Ishikawa (cell line): ENCODE results near the gene KHDC4.

Experiments
- CEBPB ChIP-seq: IDR thresholded peaks from 2 replicates; pipeline ENCODE4 v1.6.1; 2012
- CREB1 ChIP-seq: IDR thresholded peaks from 2 replicates; pipeline ENCODE4 v1.6.1; 2012; ENCODE audit warnings: low read depth
- EGR1 ChIP-seq: IDR thresholded peaks from 2 replicates; pipeline ENCODE4 v1.6.1; 2012
- EP300 ChIP-seq: IDR thresholded peaks from 2 replicates; pipeline ENCODE4 v1.6.1; 2012; ENCODE audit warnings: borderline replicate concordance
- FOXM1 ChIP-seq: IDR thresholded peaks from 2 replicates; pipeline ENCODE4 v1.6.1; 2012; ENCODE audit warnings: low read depth, borderline replicate concordance
- MAX ChIP-seq: IDR thresholded peaks from 2 replicates; pipeline ENCODE4 v1.6.1; 2012
- NFIC ChIP-seq: IDR thresholded peaks from 2 replicates; pipeline ENCODE4 v1.6.1; 2012
- RAD21 ChIP-seq: IDR thresholded peaks from 2 replicates; pipeline ENCODE4 v1.6.1; 2012; ENCODE audit warnings: low read depth
- TAF1 ChIP-seq: IDR thresholded peaks from 2 replicates; pipeline ENCODE4 v1.6.1; 2012; ENCODE audit warnings: low read depth, mild to moderate bottlenecking
- TCF12 ChIP-seq: IDR thresholded peaks from 2 replicates; pipeline ENCODE4 v1.6.1; 2012; ENCODE audit warnings: low read depth
- TEAD4 ChIP-seq: IDR thresholded peaks from 2 replicates; pipeline ENCODE4 v1.6.1; 2012
- YY1 ChIP-seq: IDR thresholded peaks from 2 replicates; pipeline ENCODE4 v1.6.1; 2012; ENCODE audit warnings: low read depth
- ZBTB7A ChIP-seq: IDR thresholded peaks from 2 replicates; pipeline ENCODE4 v1.6.1; 2012; ENCODE audit warnings: low read depth
- TF ChIP-seq, protein P1 (sequence below): IDR thresholded peaks from 2 replicates; pipeline ENCODE4 v1.6.1; 2012
- TF ChIP-seq, protein P2 (sequence below): IDR thresholded peaks from 2 replicates; pipeline ENCODE4 v1.6.1; 2012; ENCODE audit warnings: low read depth, mild to moderate bottlenecking

The KHDC4 gene

DNA sequence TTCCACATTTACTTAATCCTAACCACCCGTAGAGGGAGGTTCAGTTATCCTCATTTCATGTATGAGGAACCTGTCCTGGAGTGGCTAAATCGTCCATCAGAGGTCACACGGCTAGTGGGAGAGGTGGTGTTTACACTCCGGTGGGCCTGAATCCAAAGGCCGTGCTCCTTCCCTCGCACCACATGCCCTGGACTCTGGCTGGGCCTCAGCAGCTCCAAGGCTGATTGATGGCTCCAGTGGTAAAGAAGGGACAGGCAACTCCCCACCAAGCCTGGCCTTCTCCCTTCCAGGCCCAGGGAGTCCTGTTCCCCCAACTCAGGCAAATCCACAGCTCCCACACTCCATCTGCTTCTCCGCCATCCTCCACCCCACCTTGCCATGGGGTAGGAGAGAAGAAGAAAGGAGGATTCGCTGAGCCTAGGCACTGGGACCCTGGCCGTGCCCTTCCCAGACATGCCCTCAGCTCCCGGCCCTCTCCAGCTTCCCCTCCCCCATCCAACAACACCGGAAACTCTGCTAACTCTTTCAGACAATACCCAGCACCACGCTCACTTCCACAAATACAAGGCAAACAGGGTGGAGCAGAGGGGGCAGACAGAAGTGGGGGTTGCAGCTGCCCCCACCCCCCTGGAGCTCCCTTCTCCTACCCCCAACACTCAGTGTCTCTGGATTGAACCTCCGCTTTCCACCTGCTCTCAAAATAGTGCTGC, 33.3 kb upstream of the KHDC4 start:
- TF ChIP-seq CEBPB (no peak), FOXM1 (no peak), YY1 (no peak), EGR1 (no peak), CREB1 (no peak), MAX (no peak), TEAD4 (no peak), NFIC (no peak), RAD21 (no peak), ZBTB7A (no peak), TAF1 (no peak), EP300 (no peak)
- TF ChIP-seq, protein P1, sequence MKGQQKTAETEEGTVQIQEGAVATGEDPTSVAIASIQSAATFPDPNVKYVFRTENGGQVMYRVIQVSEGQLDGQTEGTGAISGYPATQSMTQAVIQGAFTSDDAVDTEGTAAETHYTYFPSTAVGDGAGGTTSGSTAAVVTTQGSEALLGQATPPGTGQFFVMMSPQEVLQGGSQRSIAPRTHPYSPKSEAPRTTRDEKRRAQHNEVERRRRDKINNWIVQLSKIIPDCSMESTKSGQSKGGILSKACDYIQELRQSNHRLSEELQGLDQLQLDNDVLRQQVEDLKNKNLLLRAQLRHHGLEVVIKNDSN, result no peak
- TF ChIP-seq, protein P2, sequence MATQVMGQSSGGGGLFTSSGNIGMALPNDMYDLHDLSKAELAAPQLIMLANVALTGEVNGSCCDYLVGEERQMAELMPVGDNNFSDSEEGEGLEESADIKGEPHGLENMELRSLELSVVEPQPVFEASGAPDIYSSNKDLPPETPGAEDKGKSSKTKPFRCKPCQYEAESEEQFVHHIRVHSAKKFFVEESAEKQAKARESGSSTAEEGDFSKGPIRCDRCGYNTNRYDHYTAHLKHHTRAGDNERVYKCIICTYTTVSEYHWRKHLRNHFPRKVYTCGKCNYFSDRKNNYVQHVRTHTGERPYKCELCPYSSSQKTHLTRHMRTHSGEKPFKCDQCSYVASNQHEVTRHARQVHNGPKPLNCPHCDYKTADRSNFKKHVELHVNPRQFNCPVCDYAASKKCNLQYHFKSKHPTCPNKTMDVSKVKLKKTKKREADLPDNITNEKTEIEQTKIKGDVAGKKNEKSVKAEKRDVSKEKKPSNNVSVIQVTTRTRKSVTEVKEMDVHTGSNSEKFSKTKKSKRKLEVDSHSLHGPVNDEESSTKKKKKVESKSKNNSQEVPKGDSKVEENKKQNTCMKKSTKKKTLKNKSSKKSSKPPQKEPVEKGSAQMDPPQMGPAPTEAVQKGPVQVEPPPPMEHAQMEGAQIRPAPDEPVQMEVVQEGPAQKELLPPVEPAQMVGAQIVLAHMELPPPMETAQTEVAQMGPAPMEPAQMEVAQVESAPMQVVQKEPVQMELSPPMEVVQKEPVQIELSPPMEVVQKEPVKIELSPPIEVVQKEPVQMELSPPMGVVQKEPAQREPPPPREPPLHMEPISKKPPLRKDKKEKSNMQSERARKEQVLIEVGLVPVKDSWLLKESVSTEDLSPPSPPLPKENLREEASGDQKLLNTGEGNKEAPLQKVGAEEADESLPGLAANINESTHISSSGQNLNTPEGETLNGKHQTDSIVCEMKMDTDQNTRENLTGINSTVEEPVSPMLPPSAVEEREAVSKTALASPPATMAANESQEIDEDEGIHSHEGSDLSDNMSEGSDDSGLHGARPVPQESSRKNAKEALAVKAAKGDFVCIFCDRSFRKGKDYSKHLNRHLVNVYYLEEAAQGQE, result no peak

DNA sequence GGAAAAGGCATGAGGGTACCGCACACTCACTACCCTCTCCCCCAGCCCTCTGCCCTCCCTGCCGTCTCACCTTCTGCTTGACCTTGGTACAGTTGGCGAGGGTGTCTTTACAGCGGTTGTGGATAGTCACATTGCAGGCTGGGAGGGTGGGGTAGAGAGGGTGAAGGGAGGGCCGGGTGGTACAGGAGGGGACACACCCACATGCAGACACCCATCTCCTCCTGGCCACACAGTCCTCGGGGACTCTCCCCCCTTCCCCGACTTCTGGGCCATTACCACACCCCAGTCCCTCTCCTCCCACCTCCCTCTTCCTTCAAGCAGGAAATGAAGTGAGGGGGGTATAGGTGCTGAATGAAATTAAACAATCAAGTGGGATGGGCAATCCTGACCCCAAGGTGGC, 32.5 kb upstream of the KHDC4 start:
- TF ChIP-seq EP300 (no peak), RAD21 (no peak), NFIC (no peak), CEBPB (no peak), TEAD4 (no peak), ZBTB7A (no peak), MAX (no peak), CREB1 (no peak), TCF12 (no peak), FOXM1 (no peak)
- TF ChIP-seq, protein P1, result no peak
- TF ChIP-seq, protein P2, result no peak

DNA sequence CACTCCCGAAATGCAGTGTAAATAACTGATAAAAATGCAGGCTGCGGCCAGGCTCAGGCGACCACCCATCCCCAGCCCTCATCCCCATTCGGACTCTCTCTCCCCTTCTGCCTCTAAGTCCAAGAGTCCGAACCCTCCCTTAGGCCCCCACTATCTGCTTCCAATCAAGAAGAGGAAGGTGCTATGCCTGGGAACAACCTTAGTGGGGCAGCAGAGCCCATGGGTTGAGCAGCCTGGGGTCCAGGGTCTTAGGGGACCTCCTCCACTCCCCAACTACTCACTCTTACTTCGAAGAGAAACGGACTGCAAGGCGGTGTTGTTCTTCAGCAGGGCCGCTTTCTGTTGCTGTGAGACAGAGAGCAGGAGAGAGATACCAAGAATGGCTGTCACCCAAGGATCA, 31.9 kb upstream of the KHDC4 start:
- TF ChIP-seq CREB1, result no peak
- 0 out of 2 replicates have a peak, but pooled peaks have one; percentile 13 for TF ChIP-seq RAD21

DNA sequence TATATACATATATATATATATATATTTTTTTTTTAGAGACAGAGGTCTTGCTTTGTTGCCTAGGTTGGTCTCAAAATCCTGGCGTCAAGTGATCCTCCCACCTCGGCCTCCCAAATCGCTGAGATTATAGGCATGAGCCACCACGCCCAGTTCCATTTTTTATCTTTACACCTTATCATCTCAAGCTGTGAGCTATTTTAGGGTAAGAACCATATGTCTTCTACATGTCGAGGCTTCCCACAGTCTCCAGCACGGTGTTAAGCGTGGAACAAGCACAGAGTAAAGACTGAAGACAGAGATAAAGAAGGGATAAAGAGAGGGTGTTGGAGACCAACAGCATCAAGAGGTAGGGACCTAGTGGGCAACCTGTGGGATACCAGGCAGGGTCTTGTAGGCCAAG, 30.0 kb upstream of the KHDC4 start:
- TF ChIP-seq TAF1 (no peak), RAD21 (no peak), TEAD4 (no peak), FOXM1 (no peak), TCF12 (no peak)
- TF ChIP-seq, protein P2, result no peak

DNA sequence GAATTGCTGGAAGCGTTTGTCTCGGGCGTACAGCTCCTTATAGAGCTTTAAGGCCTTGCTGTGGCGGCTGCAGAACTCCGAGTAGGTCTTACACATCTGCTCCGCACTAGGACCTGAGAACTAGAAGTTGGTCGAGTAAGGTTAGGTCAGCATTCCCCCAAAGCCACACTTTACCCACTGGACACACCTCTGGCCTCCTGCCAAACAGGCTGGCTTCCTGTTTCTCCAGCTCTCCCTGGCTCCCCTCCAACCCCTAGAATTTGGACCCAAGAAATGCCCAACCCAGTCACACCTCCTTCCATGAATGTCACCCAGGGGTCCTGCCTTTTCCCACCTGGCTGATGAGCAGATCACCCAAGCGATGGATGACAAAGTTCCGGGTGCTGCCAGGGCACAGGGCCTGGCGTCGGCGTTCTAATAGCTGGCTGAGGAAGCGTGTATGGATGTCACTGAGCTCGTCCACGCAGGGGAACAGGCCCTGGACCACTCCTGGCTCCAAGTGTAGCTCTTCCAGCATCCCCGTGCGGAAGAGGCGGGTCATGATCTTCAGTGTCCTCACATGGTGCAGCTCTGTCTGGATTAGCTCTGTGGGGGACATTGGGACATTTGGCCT, 28.5 kb upstream of the KHDC4 start:
- peak; percentile 45; the same call in 1 of the 2 replicates for TF ChIP-seq TEAD4
- TF ChIP-seq CREB1, result no peak
- TF ChIP-seq MAX, result no peak
- no peak for TF ChIP-seq RAD21
- peak; percentile 53; the same call in 1 of the 2 replicates for TF ChIP-seq TCF12
- TF ChIP-seq CEBPB, result no peak
- TF ChIP-seq, protein P2, result no peak
- no peak for TF ChIP-seq EGR1
- TF ChIP-seq NFIC, result peak; percentile 93
- TF ChIP-seq EP300, result peak; percentile 12; the same call in 1 of the 2 replicates
- TF ChIP-seq YY1, result no peak
- TF ChIP-seq TAF1, result no peak
